Activated gamma-delta T cell treated with Interleukin-2 at 50 U/mL for 16 hours (primary cell): Measurements from ENCODE around the gene HCN2.

Source experiments
- DNase-seq: peaks from one replicate; pipeline ENCODE4 v3.0.0-alpha.2; 2020

Gene HCN2

DNA sequence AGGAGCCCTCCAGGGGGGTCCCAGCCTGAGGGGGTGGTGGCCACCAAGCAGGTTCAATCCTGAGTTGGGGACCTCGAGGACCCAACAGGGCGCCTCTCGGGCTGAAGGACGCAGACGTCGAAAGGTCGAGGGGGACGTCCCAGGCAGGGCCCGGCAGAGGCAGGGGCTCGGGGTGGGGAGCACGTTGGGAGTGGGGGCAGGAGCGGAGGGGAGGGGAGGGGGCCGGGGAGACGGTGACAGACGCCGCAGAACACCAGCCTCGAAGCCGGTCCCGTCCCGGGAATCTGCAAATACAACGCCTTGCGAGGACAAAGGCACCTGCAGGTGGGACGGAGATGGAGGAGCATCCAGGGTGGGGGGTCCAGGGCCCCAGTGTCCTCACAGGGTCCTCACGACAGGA, 54.1 kb downstream of the HCN2 start:
- DNase-seq, result no peak

DNA sequence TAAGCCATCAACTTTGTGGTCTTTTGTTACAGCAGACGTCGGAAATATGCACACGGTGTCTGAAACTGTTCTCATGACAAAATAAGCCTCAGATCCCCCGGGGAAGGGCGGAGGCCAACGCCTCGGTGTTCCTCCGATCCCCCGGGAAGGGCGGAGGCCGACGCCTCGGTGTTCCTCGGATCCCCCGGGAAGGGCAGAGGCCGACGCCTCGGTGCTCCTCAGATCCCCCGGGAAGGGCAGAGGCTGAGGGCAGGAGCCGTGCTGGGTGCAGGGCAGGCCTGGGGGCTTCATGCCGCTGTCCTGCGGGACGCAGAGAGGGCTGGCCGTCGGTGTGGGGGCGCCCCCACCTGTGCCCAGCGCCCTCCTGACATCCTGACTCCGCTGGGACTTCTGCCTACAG, 54.7 kb downstream of the HCN2 start:
- DNase-seq, result no peak

DNA sequence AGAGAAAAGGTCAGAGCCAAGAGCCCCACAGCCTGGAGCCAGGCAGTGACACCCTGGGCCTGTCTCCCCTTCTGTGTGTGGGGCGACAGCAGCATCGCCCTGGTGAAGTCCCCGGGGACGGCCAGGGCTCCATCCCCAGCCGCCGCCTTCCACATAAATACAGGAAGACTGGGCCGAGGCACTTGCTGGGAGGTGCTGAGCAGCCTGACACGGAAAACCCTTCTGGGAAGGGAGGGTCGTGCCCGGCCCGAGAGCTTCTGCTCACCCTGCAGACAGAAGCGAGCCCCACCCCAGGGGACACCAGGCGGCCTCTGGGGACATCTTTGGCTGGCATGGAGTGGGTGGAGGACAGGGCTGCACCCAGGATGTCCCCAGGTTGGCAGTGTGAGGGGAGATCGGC, 55.1 kb downstream of the HCN2 start:
- DNase-seq, result no peak

DNA sequence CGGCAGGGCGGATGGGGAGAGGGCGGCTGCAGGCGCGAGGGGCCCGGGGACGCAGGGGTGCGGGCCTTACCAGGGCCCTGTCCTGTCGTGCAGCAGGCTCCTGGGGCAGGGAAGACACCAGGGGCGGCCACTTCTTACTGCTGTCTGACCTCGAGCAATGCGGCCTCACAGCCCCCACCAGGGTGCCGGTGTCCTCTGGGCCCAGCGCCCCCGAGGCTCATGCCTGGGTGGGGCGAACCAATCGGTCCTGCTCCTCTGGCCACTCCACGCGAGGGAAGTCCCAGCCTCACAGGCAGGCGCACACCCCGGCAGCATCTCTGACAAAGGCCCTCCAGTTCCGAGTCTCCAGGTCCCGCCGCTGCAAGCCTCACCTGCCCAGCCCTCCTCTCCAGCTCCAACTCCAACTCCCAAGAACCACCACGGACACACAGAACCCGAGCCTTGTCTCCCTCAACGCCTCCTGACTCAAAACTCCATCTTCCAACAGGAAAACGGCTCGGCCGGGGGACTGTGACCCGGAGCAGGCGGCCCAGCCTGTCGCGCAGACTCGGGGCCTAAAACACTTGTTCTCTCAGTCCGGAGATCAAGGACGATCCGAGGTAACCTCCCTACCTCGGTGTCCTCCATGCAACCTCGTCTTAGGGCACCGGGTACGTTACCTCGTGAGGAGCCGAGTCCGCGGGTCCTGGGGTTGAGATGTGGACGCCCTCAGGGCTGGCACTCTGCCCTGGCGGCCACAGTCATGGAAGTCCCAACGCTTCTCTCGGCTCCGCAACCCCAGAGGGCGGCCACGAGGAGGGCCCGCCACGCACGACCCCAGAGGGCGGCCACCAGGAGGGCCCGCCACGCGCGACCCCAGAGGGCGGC, 56.5 kb downstream of the HCN2 start:
- DNase-seq, result no peak

DNA sequence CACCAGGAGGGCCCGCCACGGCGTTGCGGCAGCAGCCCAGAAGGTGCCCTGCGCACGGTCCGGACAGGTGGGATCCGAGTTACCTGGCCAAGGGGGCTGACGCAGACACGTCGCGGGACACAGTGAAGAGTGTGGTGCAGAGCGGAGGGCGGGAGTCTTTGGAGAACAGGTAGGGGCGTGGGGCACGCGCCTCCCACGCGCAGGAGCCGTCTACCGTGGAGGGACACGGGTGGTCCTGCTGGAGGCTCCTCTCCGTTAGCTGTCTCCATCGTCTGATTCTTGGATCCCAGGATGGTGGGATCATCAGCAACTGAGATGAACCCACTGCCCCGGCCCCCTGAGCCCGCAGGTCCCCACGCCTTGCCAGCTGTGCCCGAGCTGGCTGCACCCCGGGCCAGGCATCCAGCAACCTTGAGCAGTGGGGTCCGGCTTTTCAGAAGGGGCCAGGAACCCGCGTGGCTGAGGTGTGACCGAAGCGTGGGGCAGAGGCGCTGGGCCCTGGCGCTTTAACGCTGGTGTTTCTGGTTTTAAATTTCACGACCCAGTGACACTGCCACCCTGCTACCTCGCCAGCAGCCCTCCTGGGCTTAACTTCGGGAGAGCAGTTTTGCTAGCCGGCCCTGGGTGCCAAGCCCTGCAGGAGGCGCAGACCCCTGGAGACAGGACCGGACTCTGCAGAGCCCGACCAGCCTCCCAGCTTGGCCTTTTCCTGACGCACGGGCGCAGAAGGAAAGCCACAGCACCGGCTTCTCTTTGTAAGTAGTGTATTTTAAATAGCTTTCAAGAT, 57.3 kb downstream of the HCN2 start:
- DNase-seq, result no peak

DNA sequence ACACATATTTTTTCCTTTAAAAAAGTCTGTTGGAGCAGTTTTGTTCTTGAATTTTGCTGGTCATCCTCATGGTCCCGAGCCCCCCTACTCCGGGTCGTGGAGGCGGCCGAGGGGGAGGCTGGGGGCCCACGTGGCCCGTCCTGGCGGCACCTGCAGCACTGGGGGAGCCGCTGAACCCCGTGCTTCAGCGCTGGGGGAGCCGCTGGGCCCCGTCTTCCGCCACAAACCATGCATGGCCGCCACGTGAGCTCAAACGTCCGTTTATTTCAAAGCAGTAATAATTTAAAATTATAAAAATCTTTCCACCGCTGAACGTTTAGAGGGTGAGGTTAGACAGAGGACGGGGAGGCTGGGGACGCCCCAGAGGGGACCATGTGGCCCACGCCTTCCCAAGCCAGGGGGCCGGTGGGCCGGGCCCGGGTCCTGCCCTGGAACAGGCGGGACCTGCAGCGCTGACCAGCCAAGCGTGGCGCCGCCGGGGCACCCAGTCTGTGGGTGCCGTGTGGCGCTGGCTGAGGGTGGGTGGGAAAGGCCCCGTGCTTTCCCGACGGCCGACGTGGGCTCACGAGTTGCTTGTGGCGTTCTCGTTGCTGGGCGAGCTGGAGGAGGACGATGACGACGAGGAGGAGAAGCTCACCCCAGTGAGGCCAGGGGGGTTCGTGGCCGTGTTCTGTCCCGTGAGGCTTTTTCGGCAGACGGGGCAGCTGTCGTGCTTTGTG, 58.0 kb downstream of the HCN2 start:
- DNase-seq, result no peak

DNA sequence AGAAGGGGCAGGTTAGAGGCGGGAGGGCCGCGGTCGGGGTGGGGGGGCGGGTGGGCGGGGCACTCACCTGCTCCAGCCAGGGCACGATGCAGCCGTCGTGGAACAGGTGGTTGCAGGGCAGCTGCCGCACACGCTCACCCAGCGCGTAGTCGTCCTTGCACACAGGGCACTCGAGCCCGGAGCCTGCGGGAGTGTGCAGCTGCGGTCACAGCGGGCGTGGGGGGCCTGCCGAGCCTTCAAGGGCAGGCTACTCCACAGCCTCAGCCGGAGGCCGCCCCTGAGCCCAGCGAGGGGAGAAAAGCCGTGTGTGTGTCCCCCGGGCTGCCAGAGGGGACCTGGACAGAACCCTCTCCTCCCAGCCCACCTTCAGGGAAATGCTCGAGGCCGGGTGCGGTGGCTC, 58.6 kb downstream of the HCN2 start:
- no peak for DNase-seq

DNA sequence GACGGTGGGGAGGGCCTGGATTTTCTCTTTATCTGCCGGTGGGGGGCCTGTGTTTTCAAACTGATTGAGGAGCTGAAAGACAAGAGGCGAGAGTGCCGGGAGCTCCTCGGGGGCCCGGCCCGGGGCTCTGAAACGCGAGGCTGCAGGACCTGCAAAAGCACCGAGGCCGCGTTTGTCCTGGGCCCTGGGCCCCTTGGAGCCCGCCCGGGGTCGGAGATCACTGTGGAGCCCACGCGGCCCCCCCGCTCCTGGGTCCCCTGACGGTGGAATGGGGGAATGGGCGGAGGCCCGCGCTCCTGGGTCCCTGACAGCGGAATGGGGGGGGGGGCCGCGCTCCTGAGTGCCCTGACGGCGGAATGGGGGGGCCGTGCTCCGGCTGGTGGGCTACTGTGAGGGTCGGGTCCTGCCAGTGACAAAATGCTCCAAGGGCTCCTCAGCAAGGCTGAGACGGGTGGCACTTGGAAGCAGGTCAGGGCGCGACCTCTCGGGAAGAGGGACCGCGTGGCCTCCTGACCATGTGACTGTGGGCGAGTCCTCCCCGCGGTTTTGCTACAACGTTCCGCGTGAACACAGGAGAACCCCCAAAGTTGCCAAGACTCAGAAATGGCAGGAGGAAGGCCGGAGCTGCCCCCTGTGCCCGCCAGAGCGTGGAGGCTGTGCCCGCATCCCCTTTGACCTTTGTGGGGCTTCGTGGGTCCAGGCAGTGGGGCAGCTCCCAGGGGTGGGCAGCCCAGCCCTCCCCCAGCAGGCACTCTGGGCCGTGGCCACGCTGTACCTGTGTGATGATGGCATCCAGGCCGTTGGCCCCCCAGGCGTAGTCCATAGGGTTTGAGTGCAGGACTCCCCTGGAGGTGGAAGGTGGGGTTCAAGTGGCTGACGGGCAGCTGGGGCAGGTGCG, 59.5 kb downstream of the HCN2 start:
- no peak for DNase-seq

DNA sequence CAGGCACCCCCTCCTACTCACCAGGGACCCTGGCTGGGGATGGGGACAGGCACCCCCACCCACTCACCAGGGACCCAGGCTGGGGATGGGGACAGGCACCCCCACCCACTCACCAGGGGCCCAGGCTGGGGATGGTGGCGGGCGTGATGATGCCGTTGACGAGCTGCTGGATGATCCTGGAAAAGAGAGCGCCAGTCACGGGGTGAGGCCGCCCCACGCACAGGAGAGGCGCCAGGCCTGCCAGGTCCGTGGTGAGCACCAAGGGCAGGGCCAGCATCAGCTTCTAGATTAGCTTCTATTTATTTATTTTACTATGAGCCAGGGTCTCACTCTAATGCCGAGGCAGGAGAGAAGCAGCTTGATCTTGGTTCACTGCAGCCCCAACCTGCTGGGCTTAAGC, 60.4 kb downstream of the HCN2 start:
- DNase-seq, result no peak

DNA sequence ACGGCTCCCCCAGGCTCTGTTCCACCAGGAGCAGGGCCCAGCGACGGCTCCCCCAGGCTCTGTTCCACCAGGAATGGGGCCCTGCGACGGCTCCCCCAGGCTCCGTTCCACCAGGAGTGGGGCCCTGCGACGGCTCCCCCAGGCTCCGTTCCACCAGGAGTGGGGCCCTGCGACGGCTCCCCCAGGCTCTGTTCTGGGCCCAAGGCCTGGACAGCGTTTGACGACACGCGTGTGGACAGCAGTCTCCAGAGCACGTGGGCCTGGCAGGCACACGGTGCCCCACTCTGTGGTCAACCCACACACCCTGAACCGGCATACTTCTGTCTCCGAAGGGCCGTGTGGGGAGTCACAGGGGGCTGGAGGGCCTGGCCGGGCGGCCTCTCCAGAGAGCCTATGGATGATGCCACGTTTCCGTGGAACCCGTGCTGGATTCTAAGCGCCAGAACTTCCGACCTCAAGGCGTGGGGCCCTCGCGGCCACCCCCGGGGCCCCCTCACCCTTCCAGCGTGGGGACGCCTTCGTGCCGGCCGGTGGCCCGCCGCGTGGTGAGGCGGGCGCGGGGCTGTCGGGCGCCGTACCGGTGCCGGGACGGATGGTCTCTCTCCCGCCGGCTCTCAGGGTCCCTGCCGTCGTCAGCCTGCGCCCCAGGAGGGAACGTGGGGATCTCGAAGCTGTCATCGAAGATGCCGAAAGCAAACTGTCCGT, 61.6 kb downstream of the HCN2 start:
- no peak for DNase-seq

DNA sequence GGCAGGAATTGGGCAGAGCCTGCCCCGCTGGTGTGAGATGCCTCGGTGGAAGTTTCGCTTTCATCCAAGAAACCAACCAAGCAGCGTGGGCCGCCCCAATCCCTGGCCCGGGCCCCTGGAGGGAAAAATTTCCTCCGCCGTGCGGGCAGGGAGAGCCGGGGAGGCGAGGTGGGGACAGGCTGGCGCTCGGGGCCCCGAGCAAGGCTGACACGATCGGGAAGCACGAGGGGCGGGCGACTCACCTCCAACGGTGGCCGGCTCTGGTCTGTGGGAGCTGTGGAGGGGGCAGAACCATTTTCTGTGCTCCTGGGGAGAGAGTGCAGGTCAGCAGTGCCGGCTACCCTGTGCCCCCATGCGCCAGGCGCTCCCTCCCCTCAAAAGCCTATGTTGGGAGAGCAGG, 62.3 kb downstream of the HCN2 start:
- no peak for DNase-seq

DNA sequence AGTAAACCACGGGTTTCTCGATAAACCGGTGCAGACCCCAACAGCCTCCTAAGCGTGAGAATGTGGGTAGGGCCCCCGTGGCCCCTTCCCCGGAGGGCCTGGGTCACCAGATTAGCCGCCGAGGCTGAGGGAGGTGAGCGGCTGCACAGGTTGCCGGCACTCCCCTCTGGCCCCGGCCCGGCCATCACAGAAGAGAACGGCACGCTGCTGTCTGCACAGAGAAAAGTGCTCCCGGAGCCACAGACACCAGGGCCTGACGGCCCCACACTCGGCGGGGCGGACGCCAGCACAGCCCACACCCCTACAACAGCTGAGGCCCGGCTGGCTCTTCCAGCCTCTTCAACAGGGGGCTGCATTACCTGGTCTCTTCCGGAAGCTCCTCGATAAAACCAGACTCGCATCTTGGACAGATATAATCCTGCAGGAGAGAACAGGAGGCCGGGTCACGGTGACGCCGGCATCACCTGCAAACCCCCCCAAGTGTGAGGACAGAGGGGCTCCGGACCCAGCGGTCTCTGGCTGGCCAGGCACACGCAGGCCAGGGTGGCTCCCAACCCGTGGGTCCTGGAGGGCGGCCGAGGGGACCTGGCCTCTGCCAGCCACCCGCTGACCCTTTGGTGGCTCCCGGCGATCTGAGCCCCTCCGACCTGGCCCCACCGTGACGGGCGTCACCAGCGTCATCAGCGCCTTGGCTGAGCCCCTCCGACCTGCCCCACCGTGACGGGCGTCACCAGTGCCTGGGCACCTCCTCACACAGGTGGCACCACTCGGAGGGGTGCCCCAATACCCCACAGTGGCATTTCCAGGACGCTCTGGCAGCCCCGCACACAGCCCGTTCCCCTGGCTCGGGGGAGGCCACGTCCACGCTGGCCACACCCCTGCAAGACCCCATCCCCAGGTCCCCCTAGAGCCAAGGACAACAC, 63.0 kb downstream of the HCN2 start:
- DNase-seq, result no peak

DNA sequence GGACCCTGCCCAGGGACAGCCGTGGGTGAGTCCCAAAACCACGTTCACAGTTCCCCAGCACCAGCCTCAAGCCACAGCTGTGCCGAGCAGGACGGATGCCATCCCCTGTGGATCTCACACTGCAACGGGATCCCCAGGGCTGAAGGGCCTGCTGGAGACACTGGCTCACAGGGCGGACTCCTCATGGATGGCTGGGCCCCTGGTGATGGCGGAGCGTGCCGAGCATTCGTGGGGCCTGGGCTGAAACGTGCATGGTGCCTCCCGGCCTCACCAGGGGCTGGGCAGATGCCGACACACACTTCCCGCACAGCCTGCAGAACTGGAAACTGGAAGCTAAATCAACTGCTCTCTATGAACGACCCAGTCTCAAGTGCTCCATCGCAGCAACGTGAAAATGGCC, 63.7 kb downstream of the HCN2 start:
- DNase-seq, result no peak

DNA sequence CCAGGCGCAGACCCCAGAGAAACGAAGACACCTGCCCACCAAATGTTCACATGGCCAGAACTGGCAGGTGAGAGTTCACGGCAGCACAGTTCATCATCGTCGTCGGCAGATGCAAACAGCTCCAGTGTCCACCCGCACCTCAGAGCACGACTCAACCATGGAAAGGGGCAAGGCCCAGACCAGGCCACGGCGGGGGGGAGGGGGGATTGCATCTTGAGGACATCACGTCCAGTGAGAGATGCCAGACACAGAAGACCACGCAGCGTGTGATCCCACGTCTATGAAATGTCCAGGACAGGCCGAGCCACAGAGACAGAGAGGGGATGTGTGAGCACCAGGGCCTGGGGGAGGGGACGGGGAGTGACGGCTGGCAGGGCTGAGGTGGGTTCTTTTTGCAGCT, 66.0 kb downstream of the HCN2 start:
- no peak for DNase-seq

DNA sequence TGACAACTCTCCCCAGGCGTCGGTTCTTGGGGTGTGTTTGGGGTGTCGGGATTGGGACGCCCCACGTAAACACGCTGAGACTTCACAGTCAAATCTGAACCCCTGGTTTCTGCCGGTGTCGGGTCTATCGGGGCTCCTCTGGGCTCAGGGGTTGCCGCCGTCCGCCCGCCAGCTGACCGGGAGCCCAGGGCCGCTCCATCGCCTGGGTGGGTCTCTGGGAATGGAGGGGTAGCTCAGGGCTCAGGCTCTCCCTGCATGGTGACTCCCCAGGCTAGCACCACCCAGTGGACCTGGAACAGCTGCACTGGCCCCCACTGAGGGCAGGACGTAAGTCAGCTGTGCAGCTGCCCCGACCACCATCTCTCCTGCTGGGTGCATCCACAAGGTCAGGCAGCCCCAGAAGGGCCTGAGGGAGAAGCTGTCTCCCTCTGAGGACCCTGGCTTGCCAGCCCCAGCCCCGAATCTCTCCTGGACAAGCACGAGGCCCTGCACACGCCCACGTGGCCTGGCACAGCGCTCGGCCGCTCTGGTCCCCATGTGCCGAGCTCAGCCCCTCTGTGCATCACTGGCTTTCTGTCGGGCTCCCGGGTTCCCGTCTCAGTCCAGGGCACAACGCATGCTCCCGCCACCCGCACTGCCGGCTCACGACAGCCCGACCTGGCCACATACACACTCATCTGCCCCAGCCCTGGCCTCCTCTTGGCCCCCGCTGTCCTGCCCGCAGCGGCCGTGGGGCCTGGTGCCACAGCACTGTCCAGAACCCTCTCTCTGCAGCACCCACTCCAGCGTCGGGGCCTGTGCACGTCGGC, 67.3 kb downstream of the HCN2 start:
- DNase-seq, result no peak

DNA sequence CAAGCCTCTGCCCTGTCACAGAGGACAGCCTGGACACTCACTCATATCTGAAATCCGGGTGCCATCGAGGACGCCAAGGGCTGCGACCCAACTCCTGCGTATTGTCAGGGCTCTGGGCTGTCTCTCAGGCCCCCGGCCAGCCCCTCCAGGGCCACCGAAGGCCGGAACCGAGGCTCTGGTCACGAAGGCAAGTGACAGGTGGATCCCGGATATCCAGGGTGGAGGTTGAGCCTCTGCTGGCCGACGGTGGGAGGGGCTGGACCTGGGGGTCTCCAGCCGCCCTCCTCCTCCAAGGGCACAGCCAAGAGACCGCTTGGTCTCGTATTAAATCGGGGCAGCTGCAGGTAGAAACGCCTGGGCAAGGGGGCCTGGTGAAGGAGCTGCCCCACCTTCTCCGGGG, 67.9 kb downstream of the HCN2 start:
- DNase-seq, result no peak

DNA sequence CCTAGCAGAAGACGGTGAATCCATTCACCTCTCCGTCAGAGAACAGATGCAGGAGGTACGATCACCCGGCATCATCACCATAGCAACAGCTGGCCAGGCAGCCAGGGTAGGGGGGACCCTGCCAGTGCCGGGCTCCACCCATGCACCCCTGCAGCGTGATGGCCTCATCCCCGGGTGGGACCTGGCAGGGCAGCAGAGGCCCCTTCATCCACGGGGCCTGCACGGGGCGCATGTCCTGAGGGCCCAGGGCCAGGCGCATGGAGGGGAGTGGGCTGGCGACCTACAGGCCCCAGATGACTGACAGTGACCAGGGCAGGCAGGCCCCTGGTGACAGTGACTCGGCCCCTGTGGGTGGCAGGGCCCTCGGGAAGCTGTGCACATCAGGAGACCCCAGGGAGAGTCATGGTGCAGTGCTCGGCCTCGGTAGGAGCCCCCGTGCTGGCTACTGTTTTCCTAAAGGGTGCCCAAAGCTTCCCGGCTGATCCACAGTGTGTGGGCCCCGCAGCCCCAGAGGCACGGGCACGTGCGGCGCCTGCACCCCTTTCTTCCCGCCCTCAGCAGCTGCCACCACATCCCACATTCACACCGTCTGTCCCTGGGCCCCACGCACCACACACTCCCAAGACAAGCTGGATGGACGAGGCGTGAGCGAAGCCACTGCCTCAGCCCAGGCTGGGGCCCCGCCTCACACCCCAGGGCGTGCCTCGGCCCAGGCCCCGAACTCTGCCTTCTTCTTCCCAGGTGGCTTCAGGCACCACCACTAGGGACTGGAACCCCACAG, 68.6 kb downstream of the HCN2 start:
- DNase-seq, result no peak

DNA sequence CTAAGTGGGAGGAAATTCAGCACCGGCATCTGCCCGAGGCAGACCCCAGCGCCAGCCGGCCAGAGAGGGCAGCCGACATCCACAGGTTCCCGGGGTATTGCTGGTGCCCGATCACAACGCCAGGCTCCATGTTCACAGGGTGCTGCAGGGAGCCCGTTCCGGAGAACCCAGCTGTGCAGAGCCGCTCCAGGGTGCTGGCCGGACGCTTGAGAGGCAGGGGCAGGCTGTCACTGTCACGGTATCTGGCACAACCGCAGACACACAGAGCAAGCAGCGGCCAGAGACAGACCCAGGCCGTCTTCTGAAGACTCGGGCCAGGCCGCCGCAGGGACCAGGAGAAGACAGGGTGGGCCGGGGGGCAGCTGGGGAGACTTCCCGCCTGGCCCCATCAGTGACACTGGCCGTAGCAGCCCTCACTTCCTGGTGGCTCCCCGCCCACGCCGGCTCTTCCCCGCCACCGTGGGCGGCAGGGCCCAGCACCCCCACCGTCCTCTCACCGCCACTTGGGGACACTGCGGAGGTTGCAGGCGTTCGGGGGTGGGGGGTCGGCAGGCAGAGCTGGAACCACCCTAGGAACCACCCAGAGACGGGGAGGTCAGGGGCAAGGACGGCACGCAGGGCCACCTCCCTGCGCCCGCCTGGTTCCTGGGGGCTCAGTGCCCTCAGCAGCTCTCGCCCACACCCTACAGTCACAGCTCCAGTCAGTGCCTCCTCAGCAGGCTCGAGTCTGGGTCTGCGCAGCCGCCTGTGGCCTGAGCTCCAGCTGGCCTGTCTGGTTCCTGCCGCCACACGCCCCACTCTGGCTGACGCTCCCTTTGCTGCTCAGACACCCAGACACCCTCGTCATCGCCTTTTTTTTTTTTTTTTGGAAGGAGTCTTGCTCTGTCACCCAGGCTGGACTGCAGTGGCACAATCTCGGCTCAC, 69.5 kb downstream of the HCN2 start:
- peak; percentile 51 for DNase-seq
